Esophagus muscularis mucosa (tissue), 4 donors: ENCODE measurements around the gene SPARCL1.

Experiments used
- EP300 ChIP-seq: sonication (generic); formaldehyde crosslinking; IDR thresholded peaks from one replicate; pipeline ENCODE4 v1.6.1; 2017; ENCODE audit warnings: antibody characterized with exemption
- POLR2A ChIP-seq: fragments of 450-650 bp; IDR thresholded peaks from one replicate; pipeline ENCODE4 v1.6.1; 2017; ENCODE audit warnings: antibody characterized with exemption, moderate library complexity, mild to moderate bottlenecking, low read depth
- POLR2AphosphoS5 ChIP-seq, 2 donors: sonication (generic); formaldehyde crosslinking; IDR thresholded peaks; one replicate each; pipeline ENCODE4 v1.6.1; 2017; ENCODE audit warnings: antibody characterized with exemption in 2 of 2
- TF ChIP-seq, protein P1 (sequence below), 3 experiments: fragments of 200-600 bp in 2 of 3; fragments of 450-650 bp in 1 of 3; sonication (generic) in 2 of 3; IDR thresholded peaks; one replicate each; pipeline ENCODE4 v1.5.1; 2017 to 2019; ENCODE audit warnings: antibody characterized with exemption in 3 of 3, mild to moderate bottlenecking in 2 of 3, moderate library complexity in 1 of 3

DNA sequence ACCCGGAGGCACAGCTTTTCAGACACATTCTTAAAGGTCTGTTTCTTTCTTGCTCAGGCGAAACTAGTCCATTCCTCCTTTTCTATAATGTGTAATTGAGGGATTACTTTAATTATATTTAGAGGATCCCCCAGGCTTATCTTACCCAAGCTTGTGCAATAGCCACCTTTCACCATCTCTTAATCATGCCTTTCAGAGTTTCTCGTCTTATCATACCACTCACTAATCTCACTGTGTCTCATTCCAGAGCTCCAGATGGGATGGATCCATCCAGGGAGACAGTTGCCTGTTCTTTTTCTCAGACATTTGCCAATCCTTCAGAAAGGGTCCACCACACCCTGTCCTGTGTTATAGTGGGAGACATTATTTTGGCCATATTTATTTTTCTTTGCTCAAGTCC lies 12.5 kb downstream of the SPARCL1 start:
- TF ChIP-seq, protein P1, sequence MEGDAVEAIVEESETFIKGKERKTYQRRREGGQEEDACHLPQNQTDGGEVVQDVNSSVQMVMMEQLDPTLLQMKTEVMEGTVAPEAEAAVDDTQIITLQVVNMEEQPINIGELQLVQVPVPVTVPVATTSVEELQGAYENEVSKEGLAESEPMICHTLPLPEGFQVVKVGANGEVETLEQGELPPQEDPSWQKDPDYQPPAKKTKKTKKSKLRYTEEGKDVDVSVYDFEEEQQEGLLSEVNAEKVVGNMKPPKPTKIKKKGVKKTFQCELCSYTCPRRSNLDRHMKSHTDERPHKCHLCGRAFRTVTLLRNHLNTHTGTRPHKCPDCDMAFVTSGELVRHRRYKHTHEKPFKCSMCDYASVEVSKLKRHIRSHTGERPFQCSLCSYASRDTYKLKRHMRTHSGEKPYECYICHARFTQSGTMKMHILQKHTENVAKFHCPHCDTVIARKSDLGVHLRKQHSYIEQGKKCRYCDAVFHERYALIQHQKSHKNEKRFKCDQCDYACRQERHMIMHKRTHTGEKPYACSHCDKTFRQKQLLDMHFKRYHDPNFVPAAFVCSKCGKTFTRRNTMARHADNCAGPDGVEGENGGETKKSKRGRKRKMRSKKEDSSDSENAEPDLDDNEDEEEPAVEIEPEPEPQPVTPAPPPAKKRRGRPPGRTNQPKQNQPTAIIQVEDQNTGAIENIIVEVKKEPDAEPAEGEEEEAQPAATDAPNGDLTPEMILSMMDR (IDR thresholded peaks at IDR 0.05), result no peak
- TF ChIP-seq POLR2A (no peak), POLR2AphosphoS5 (IDR thresholded peaks at IDR 0.05) (peak in 1 of 2 donors; percentile 14), EP300 (no peak)
